ENCODE results near the gene SLC17A3.

Gene SLC17A3

DNA sequence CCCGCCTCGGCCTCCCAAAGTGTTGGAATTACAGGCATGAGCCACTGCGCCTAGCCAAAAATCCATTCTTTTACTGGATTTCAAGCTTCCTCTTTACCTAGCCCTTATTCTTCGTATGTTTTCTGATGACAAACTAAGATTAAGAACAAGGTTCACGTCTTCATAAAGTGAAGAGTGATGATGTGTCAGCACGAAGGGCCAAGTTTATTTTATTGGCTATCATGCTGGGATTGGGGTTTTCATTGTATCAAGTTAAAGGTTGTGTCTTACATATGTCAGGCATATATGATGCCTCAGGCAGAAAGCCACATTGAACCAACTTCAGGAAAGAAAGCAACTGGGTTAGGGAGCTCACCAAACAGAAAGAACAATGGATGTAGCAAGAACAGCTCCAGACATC lies 19.7 kb upstream of the SLC17A3 start:
- H3K4me3 ChIP-seq (ENCODE audit: low read length): no peak overlapping the region
- DNase-seq (ENCODE audit: low read depth, low spot score): no peak

DNA sequence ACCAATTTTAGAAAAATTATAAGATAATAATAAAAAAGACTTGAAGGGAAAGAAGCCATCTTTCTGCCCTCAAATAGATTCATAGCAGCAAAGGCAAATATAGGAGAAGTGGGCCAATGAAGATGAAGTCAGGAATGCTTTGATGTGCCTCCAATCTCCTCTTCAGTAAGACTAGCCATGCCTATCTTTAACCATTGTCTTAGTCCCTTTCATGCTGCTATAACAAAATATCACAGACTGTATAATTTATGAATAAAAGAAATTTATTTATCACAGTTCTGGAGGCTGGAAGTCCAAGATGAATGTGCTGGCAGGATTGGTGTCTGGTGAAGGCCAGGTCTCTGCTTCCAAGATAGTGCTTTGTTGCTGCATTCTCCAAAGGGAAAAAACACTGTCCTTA lies 18.8 kb upstream of the SLC17A3 start:
- no peak for DNase-seq (ENCODE audit: low read depth, low spot score)
- no peak overlapping the region for H3K4me3 ChIP-seq (ENCODE audit: low read length)

DNA sequence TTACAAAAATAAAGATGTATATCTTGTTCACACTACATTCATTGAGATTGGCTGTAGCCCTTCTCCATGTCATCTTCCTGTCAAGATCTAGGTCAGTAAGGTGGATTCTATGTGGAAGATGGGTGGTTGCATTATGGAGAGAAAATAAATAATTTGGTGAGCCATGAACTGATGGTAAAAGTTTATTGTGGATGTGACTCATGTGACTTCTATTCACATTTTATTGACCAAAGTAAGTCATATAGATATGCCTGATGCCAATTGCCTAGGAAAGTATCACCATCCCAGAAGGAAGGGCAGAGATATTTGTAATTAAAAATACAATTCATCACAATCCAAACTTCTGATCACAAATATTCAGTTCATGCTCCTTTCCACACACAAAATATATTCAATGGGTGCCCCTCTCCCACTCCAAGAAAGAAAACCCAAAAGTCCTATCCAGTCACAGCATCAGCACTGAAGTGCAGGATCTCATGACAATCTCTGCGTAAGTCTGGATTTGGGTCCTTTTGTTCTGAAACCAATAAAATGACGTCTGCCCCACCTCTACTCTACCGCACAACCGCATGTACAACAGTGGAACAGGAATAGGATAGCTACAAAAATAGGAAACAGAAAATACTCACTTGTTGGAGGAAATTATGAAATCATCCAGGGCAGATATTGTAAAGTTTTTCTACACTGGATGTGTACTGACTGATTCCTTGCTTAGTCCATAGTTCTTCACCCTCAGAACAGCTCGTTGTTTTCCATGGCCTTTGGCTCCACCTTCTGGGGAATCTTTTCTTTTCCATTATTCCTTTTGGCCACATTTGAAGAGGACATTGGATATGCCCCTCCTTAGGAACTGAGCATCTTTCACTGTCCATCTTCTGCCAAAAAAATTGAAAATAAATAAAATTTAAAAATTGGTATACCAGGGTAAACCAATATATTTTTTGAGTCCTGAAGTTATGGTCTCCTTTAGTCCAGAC lies 16.1 kb upstream of the SLC17A3 start:
- DNase-seq (ENCODE audit: low read depth, low spot score): no peak
- no peak overlapping the region for H3K4me3 ChIP-seq (ENCODE audit: low read length)

DNA sequence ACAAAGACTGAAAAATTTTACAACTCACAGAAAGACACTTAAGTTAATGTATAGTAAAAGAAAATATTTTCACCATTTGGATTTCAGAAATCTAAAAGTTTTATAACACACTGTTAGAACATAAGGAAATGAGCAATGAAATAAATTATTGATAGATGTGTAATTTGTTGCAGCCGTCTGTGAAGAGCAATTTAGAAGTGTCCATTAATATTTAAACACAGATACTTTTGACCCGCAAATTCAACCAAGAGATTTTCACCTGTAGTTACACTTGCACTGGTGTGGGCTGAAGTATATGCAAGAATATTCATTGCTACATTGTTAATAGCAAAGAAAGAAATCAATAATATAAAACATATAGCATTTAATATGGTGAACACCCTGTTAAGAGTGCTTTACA lies 14.6 kb upstream of the SLC17A3 start:
- DNase-seq (ENCODE audit: low read depth, low spot score): no peak
- no peak overlapping the region for H3K4me3 ChIP-seq (ENCODE audit: low read length)

DNA sequence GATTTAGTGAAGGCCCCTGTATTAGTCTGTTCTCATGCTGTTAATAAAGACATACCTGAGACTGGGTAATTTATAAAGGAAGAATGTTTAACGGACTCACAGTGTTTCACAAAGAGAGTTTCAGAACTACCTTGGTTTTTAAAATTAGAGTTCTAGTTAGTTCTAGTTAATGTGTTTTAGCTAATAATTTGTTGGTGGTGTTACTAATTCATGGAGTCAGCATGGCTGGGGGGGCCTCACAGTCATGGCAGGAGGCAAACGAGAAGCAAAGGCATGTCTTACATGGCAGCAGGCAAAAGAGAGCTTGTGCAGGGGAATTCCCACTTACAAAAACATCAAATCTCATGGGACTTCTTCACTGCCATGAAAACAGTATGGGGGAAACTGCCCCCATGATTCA lies 12.0 kb upstream of the SLC17A3 start:
- H3K4me3 ChIP-seq (ENCODE audit: low read length): no peak overlapping the region
- no peak for DNase-seq (ENCODE audit: low read depth, low spot score)

DNA sequence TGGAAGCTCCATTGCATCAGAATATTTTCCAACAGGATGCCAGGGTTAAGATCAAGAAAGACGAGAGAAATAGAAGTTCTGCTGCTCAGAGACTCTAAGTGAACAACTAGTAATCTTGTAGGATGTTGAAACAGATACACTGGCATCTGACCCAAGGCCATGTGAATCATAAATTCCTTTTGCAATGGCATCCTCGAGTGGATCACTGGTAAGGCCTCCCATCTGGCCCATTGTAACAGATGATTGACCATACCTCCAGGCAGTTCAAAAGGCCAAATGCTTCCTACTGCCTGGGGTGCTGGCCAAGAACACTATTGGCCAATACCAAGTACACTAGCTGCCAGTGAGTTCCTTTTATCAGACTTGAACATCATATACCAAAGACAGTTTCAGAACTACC lies 9.9 kb upstream of the SLC17A3 start:
- no peak for DNase-seq (ENCODE audit: low read depth, low spot score)
- H3K4me3 ChIP-seq (ENCODE audit: low read length): no peak overlapping the region

DNA sequence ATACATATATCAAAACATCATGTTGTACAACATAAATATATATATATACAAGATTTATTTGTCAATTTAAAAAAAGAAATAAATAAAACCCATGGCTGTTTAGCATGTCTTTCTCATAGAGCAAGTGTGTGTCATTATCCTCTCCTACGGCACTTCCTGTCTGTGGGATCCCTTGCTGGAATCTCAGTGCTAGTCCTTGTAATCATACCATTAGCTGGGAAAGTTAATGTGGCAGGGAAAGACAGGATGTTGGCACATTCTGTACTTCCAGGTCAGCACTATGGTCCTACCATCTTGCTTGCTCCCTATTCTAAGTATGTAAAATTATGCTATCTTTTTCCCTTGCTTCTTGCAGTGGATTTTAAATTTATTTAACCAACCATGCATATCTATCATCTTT lies 9.5 kb upstream of the SLC17A3 start:
- H3K4me3 ChIP-seq (ENCODE audit: low read length): no peak overlapping the region
- no peak for DNase-seq (ENCODE audit: low read depth, low spot score)

DNA sequence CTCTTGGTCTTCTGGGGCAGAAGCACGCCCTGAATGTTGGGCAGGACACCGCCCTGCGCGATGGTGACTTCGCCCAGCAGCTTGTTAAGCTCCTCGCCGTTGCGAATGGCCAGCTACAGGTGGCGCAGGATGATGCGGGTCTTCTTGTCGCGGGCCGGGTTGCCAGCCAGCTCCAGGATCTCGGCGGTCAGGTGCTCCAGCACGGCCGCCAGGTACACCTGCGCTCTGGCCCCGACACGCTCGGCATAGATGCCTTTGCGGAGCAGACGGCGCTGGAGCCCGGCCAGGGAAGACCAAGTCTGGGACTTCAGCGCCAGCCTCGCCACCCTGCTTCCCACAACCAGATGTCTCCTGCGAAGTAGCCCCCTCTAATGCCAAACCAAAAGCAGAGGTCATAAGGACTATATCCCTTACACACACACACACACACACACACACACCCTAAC lies 8.0 kb upstream of the SLC17A3 start:
- no peak overlapping the region for H3K4me3 ChIP-seq (ENCODE audit: low read length)
- no peak for DNase-seq (ENCODE audit: low read depth, low spot score)

DNA sequence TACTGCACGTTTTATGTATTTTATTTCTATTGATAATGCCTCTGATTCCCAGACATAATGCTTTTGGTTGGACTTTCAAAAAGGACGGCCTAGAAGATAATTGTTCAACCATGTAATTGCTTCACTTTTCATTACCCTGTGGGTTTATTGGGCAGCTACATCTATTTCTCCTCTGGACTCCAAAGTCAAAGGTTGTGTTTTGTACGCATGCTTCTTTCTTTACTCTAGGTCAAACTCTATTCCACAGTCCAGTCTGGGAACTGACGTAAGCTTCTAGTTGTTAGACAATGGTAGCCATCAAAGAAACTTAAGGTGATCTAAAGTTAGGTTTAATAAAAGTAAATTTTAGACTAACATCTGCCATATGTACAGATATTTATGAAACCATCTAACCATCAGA lies 6.6 kb upstream of the SLC17A3 start:
- no peak for DNase-seq (ENCODE audit: low read depth, low spot score)
- H3K4me3 ChIP-seq (ENCODE audit: low read length): no peak overlapping the region

DNA sequence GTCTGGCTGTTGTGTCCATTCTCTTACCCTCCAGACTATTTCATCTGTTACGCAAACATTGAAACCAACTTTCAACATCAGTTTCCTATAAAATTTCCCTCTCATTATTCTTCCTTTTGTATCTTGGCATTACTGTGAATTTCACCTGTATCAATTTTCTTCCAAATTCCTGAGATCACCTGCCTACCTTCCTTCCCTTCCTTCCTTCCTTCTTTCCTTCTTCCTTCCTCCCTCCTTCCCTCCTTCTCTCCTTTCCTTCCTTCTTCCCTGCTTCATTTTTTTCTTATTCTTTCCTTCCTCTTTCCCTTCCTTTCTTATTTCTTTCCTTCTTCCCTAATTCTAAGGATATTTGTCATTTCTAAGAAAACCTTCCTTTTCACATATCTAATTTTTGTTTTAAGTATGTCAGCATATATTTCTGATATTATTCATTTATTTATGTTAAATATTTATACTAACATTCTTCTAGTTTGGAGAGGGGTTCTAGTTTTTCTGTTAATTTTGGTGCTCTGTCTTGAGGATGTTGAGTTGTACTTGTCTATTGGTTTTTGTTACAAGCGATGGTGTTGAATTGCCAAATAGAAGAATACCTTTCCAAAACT lies 4.8 kb upstream of the SLC17A3 start:
- no peak overlapping the region for H3K4me3 ChIP-seq (ENCODE audit: low read length)
- DNase-seq (ENCODE audit: low read depth, low spot score): no peak

DNA sequence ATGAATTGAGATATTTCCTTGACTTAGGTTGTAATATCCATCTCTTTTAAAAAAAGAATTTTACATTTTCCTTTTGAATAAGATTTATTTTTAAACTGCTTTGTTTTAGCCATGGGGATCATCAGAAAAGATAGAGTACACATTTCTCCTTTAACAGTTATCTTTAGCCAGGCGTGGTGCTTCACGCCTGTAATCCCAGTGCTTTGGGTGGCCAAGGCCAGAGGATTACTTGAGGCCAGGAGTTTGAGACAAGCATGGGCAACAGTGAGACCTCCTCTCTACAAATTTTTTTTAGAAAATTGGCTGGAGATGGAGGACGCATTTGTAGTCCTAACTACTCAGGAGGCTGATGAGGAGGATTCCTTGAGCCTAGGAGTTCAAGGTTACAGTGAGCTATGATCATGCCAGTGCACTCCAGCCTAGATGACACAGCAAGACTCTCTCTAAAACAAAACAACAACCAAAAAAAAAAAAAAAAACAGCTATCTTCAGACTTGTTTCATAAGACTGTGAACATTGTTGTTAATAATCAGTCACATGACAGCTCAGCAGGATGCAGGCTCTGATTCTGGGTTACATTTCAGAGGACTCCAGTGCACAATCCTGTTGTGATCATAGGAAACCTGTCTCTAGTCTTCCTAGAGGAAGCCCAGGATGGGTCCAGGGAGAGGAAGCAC lies 2.0 kb upstream of the SLC17A3 start:
- no peak for DNase-seq (ENCODE audit: low read depth, low spot score)
- H3K4me3 ChIP-seq (ENCODE audit: low read length): no peak overlapping the region

DNA sequence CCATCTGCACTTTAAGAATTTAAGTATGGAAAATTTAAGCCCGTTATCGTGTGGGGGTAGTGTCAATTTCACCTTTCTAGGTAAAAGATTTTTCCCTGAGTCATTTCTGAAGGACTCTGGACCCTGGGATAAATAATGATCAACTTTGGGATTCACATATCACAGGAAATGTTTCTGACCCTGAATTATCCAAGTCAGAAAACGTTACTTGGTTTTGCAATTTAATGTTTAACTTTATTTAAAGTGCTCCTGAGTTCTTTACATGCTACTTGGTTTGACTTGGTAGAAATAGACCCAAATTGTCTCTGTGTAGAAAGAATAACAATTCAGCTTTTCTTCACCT lies 1.5 kb upstream of the SLC17A3 start:
- H3K4me3 ChIP-seq (ENCODE audit: low read length): no peak overlapping the region
- no peak for DNase-seq (ENCODE audit: low read depth, low spot score)

DNA sequence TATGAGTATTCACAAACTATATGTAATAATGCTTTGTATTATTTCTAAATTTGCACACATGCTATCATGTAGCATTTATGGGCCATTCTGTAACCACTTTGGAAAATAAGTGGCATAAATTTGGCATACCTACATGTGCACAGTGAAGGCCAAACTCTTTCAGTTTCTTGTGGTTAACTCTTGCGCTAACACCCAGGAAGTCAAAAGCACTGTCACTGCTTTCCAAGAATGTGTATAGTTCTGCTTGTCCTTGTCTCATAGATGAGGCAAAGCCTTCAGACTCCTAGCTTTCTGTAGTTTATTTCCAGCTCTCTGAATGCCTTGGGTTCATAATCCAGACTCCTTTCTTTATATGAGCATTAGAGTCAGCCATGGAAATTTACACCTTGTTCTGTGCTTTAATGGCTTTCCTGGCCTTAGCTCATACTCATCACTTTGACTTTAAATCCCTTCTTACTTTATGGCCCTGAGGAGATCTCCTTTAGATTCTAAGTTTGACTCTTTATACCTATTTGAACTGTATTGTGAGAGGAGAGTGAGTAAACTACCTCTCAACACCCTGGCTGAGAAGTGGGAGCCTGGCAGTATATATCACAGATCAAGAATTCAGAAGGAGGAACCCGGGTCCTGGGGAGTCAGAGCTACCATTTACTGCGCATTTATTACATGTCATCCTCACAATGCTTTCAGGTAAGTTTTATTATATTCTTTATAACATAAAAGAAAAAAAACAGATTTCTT lies 949 bp upstream of the SLC17A3 start:
- no peak for DNase-seq (ENCODE audit: low read depth, low spot score)
- no peak overlapping the region for H3K4me3 ChIP-seq (ENCODE audit: low read length)

DNA sequence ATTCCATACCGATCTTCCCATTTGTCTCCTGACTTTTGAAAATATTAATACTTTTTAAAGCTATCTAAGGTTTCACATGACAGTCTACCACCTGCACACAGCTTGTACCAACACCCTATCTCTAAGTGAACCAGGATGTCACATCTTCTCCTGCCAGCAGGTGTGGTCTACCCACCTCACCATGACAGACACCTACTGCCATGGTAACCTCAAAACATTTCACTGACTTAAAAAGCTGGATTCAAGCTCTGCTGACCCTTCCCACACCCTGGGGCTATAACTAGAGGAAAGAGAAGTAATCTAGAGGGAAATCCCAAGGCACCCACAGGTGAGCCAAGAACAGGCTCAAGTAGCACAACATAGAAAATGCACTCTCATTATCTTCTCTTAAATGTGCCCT lies 1.2 kb downstream of the SLC17A3 start:
- no peak for DNase-seq (ENCODE audit: low read depth, low spot score)
- no peak overlapping the region for H3K4me3 ChIP-seq (ENCODE audit: low read length)

DNA sequence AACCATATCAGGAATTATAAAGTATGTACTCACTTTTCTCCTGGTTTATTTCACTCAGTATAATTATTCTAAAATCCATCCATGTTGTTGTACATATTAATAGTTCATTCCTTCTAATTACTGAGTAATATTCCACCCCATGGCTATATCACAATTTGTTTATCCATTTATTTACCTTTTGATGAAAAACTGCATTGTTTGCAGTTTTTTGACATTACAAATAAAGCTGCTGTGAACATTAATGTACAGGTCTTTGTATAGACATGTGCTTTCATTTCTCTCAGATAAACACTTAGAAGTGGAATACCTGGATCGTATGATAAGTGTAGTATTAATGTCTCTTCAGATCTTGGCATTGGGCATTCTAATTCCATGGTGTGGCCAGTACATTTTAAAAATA lies 4.2 kb downstream of the SLC17A3 start:
- DNase-seq (ENCODE audit: low read depth, low spot score): no peak

DNA sequence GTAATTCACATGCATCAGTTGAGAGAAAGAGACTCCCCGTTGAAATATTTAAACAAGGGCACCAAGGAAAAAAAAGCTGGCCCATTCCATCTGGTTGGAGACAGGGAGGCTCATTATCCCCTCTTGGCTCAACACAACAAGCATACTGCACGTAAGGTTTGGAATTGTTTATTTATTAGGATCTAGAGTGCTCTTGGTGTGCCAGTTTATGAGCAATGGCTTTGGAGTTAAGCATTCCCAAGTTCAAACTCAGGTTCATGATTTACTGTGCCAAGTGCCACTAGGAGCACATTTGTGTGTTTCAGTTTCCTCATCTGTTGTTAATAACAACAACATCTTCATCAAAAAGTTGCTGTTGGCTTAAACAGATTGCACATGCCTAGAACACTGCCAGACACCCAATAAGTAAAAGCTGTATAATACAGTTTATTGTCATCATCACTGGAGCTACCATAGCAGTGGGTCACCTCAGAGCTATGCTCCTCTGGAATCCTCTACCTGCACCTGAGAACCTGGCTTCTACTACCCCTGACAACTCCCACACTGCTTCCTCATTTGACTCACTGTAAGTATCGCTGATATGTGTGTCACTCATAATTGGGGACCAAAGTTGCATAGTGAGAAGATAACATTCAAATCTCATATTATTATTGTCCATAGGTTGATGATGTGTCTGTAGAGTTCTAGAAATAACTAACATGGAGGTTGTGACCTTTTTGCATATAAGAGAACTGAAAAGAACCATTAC lies 5.4 kb downstream of the SLC17A3 start:
- no peak for DNase-seq (ENCODE audit: low read depth, low spot score)
- no peak overlapping the region for H3K4me3 ChIP-seq (ENCODE audit: low read length)

More for the DNA sequence above, 4.2 kb downstream of the SLC17A3 start:
- no peak overlapping the region for H3K4me3 ChIP-seq (ENCODE audit: low read length)

DNA sequence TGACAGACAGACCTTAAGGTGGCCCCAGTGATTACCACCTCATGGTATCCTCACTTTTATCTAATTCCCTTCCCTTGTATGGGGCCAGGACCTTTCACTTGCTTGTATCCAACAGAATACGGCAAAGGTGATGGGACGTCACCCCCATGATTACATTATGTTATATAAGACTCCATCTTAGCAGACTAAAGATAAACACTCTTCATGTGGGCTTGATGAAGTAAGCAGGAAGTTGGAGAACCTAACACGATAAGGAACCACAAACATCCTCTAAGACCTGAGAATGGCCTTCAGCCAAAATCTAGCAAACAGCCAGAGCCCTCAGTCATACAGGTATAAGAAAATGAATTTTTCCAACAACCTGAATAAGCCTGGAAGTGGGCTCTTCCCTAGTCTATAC lies 8.0 kb downstream of the SLC17A3 start:
- no peak overlapping the region for H3K4me3 ChIP-seq (ENCODE audit: low read length)
- DNase-seq (ENCODE audit: low read depth, low spot score): peak; percentile 73

DNA sequence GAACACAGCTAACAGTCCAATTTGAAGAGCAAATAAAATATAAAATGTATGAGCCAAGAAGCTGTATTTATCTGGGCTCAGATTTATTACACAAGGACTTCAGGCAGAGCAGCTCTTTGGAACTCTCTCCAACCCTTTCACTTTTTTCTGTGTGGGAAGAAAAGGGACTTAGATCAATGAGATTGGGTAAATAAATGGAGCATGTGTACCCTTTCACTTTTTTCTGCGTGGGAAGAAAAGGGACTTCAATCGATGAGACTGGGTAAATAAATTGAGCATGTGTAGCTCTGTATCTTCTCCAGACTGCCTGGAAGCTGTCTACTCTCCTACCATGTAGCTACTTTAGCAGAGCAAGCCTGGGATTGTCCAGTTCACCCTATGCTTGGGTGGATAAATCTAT lies 10.7 kb downstream of the SLC17A3 start:
- H3K4me3 ChIP-seq (ENCODE audit: low read length): no peak overlapping the region
- no peak for DNase-seq (ENCODE audit: low read depth, low spot score)

DNA sequence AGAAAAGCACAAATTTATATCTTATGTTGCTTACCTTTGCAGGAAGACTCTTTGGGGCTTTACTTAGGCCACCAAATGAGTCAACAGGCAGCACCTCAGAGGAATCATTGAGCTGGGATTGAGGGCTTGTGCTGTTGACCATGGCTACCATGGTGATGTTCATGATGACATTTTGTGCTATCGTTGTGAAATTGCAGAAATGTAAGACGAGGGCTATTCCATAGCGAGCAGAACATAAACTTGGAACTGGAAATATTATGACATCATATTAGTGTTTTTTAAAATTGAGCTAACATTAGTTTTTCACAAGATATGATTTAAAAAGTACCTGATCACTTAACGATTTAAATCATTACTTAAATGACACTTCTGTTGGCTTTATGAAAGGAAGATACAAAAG lies 11.8 kb downstream of the SLC17A3 start:
- H3K4me3 ChIP-seq (ENCODE audit: low read length): no peak overlapping the region
- no peak for DNase-seq (ENCODE audit: low read depth, low spot score)

Measured in Jurkat, Clone E6-1 (cell line).